ENCODE data around the gene NR3C2. TPM values are rescaled to one million over a fixed set of nuclear protein-coding genes. Genes with fewer than 3 reads are reported as not detected.
"Not testable (repeated sequence)": the region's sequence is repeated elsewhere in the genome, so short reads cannot be mapped to it uniquely, and the experiment has no call there.

The NR3C2 gene
- total RNA-seq, 1 experiment from 2014 or later, result 1.4 TPM

- no peak for DNase-seq (ENCODE audit: low read depth)
These were observed 72.3 kb downstream of the NR3C2 start for GRCh38 chr4:148369919-148370318.

GRCh38 chr4:148367756-148368155, 74.5 kb downstream of the NR3C2 start:
- no peak for DNase-seq (ENCODE audit: low read depth)

GRCh38 chr4:148366251-148366650, 76.0 kb downstream of the NR3C2 start:
- DNase-seq (ENCODE audit: low read depth), result no peak

GRCh38 chr4:148364525-148364924, 77.7 kb downstream of the NR3C2 start:
- no peak for DNase-seq (ENCODE audit: low read depth)

GRCh38 chr4:148359769-148360168, 82.4 kb downstream of the NR3C2 start:
- no peak for DNase-seq (ENCODE audit: low read depth)

GRCh38 chr4:148355442-148356123, 86.6 kb downstream of the NR3C2 start:
- DNase-seq (ENCODE audit: low read depth), result no peak

DNA sequence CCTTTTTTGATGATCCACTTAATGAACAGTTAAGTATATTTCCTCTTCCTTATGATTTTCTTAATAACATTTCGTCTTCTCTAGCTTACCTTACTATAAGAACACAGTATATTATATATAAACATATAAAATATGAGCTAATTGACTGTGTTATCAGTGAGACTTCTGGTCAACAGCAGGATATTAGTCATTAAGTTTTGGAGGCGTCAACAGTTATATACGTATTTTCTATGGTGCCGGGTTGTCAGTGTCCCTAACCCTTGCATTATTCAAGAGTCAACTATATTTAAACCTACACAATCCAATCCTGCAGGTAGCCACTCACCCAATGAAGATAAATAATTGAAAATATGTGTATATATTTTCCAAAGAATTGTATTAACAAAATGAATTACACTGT, 88.0 kb downstream of the NR3C2 start:
- DNase-seq (ENCODE audit: low read depth), result no peak

DNA sequence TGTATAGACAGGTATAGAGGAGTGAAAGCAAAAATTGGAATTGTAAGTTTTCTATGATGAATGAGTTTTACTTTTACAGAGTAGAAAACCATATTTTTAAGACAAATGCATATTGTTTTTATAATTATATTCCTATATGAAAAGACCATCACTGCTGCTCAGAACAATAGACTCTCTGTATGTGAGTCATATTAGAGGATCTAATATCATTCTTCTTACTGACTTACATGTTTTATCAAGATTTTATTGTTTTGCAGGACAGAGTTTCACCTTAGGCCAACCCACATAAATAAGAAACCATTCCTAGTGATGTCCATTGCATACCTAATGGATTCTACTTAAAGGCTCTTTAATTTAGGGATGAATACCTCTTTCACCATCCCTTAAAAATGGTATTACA, 88.6 kb downstream of the NR3C2 start:
- no peak for DNase-seq (ENCODE audit: low read depth)

- DNase-seq (ENCODE audit: low read depth), result no peak
These were observed 93.1 kb downstream of the NR3C2 start for GRCh38 chr4:148349153-148349552.

DNA sequence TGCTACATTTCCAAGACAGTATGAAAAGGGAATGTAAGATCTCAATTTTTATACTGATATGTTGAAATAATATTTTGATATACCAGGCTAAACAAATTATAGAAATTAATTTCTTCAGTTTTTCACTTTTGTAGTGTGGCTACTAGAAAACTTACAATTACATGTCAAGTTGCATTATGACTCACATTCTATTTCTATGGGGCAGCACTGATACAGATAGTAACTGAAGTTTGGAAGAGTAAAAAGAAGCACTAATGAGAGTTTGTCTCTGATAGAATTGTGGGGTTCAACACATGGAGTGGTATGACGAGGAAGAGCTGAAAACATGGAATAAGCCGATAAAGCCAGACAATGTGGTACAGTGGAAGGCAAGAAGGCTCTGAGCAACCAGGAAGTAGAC, 95.6 kb downstream of the NR3C2 start:
- DNase-seq (ENCODE audit: low read depth), result no peak

DNA sequence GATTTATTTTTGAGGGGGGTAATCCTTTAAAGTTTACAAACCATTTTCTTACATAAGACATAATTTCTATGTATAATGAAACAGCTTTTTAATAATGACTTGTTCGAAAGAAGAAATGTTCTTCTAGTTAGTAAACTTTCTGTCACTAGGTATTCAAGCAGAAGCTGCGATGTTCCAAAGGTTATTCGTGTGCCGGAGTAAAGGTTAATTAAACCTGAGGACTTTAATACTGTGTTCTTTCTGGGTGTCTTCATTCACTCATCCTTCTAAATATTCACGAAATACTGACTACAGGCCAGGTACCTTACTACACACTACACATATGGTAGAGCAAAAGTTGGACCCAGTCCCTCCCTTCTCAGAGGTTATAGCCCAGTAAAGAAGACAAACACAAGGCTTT, 96.7 kb downstream of the NR3C2 start:
- no peak for DNase-seq (ENCODE audit: low read depth)

- DNase-seq (ENCODE audit: low read depth), result no peak
These were observed 97.3 kb downstream of the NR3C2 start for GRCh38 chr4:148344941-148345340.

- DNase-seq (ENCODE audit: low read depth), result no peak
These were observed 97.9 kb downstream of the NR3C2 start for GRCh38 chr4:148344352-148344751.

DNA sequence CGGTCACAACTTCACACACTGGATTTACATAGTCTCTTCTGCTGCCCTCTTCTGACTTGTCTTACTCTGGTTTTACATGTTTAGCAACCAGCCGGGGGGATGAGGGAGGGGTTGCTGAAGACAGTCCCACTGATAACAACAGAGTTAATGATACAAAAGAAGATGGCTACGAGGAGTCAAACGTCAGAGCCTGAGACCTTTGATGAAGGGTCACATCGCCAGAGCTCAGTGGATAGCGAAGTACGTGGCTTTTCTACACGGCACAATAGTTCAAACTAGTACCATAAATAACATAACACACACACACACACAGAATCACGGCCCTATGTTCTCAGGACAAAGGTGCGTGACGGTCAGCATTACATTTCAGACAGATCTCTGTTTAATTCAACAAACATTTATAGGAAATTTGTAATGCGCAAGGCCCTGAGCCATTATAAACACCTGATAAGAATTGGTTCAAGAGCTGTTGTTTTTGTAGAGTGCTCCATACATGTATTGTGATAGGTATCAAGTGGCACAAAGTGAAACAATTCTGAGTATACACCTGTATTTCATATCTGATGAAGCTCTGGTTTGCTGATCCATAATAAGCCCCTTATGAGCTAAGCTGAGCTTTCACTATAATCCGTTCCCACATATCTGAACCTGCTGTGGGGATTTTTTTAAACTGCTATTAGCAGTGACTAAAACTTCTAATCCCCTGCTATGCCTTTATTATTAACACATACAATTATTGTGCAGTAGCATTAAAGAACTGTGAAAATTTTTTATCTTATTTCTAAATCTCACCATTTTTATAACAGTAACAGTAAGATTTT, 100.0 kb downstream of the NR3C2 start:
- DNase-seq (ENCODE audit: low read depth), result no peak

GRCh38 chr4:148335133-148335532, 107.1 kb downstream of the NR3C2 start:
- DNase-seq (ENCODE audit: low read depth), result no peak

DNA sequence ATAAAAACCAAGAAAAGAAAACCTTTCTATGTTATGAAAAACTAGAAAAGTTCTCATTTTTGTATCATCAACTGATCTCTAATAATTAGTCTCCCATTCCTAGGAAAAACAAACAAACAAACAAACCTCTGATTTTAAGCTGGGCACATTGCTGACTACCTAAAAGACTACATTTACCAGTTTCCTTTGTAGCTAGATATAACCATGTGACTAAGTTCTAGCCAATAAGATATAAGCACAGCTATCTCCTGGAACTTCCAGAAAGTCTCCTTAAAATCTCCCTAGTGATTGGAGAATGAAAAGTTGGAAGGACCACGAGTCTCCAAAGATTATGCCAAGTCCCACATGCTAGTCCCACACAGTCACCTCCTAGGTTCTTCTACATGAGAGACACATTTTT, 108.9 kb downstream of the NR3C2 start:
- DNase-seq (ENCODE audit: low read depth), result no peak

- no peak for DNase-seq (ENCODE audit: low read depth)
These were observed 109.7 kb downstream of the NR3C2 start for GRCh38 chr4:148332486-148332885.

DNA sequence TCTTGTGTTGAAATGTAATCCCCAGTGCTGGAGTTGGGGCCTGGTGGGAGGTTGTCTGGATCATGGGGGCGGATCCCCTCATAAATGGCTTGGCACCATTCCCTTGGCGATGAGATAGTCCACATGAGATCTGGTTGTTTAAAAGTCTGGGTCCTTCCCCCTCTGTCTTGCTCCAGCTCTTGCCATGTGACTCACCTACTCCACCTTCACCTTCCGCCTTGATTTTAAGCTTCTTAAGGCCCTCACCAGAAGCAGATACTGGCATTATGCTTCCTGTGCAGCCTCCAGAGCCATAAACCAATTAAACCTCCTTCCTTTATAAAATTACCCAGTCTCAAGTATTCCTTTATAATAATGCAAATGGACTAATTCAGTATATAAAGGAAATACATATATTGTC, 111.5 kb downstream of the NR3C2 start:
- DNase-seq (ENCODE audit: low read depth), result no peak

GRCh38 chr4:148330161-148330560, 112.1 kb downstream of the NR3C2 start:
- no peak for DNase-seq (ENCODE audit: low read depth)

GRCh38 chr4:148329751-148330150, 112.5 kb downstream of the NR3C2 start:
- no peak for DNase-seq (ENCODE audit: low read depth)

- DNase-seq (ENCODE audit: low read depth), result no peak
These were observed 114.5 kb downstream of the NR3C2 start for GRCh38 chr4:148327683-148328082.

DNA sequence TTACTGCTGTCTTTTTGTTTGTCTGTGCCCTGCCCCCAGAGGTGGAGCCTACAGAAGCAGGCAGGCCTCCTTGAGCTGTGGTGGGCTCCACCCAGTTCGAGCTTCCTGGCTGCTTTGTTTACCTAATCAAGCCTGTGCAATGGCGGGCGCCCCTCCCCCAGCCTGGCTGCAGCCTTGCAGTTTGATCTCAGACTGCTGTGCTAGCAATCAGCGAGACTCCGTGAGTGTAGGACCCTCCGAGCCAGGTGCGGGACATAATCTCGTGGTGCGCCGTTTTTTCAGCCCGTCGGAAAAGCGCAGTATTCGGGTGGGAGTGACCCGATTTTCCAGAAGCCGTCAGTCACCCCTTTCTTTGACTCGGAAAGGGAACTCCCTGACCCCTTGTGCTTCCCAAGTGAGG, 118.9 kb downstream of the NR3C2 start:
- DNase-seq (ENCODE audit: low read depth), result not testable (repeated sequence)

GRCh38 chr4:148315049-148315448, 127.2 kb downstream of the NR3C2 start:
- peak; percentile 79 for DNase-seq (ENCODE audit: low read depth)
